Fibroblast of mammary gland (primary cell): ENCODE results near the gene MFSD12.

Experiments
- DNase-seq: peaks from one replicate; pipeline ENCODE4 v3.0.0-alpha.2; 2010; ENCODE audit warnings: low read depth
- H3K4me3 ChIP-seq: 2 replicates; pipeline ENCODE4 v1.5.1; 2011; ENCODE audit warnings: low read depth, mild to moderate bottlenecking, low read length, moderate library complexity; ENCODE audit not compliant: control insufficient read depth
- TF ChIP-seq, protein P1 (sequence below): conservative IDR thresholded peaks from 2 replicates; pipeline ENCODE4 v1.5.1; 2011; ENCODE audit warnings: low read depth, low read length, inconsistent platforms; ENCODE audit not compliant: control insufficient read depth, insufficient read depth

The MFSD12 gene

DNA sequence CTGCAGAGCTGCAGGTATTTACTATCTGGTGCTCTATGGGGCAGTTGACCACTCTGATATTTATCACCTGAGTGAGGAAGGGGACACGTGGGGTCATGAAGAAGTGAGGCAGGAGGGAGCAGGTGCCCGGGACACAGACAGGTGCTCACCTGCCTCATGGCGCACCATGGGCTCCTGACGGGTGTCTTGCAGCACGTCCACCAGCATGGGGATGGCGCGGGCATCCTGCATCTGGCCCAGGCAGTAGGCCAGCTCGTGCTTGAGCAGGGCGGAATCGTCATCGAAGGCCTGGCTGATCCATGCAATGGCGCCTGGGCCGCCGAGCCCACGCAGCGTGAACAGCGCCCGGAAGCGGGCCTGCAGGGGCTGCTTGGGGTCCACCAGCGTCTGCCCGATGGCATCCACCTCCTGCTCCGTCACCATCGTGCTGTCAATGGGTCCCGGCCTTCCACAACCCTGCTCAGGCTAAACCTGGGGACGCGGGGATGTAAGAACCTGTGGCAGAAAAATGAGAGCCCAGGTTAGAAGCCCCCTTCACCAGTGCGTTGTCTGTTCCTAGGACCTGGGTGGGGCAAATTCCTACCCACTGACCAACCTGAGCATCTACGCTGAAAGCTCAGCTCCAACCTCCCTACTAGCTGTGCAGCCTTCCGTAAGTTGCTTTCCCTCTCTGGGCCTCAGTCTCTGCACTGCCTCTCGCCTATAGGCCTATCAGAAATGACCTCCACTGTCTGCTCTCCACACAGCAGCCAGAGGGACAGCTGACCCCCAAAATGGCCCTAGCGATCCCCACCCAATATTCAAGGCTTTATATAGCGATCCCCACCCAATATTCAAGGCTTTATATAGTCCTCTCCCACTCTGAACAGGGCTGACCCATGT, 60.8 kb downstream of the MFSD12 start:
- TF ChIP-seq, protein P1, sequence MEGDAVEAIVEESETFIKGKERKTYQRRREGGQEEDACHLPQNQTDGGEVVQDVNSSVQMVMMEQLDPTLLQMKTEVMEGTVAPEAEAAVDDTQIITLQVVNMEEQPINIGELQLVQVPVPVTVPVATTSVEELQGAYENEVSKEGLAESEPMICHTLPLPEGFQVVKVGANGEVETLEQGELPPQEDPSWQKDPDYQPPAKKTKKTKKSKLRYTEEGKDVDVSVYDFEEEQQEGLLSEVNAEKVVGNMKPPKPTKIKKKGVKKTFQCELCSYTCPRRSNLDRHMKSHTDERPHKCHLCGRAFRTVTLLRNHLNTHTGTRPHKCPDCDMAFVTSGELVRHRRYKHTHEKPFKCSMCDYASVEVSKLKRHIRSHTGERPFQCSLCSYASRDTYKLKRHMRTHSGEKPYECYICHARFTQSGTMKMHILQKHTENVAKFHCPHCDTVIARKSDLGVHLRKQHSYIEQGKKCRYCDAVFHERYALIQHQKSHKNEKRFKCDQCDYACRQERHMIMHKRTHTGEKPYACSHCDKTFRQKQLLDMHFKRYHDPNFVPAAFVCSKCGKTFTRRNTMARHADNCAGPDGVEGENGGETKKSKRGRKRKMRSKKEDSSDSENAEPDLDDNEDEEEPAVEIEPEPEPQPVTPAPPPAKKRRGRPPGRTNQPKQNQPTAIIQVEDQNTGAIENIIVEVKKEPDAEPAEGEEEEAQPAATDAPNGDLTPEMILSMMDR = no peak
- no peak for DNase-seq
- H3K4me3 ChIP-seq = no peak overlapping the region

GRCh38 chr19:3494559-3494958, 62.8 kb downstream of the MFSD12 start:
- no peak overlapping the region for H3K4me3 ChIP-seq
- no peak for DNase-seq
- TF ChIP-seq, protein P1 = no peak
